ENCODE results near the gene SNRK.

The SNRK gene

DNA sequence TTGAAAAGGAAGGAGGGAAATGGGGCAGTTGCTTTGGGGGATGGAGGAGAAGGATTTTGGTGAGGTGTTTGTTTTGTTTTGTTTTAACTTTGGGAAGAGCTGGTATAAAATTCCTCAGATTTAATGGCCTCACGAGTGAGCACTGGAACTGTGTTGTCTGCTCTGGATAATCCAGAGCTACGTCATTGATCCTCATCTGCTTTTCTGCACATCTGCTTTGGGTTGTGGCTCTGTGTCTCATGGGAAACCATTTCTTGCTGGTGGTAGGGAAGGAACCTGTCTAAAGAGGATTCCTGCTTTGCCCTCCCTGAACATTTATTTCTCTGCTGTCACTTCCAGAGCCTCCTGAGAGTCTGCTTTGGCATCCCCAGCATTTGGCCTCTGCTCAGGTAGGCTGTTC, 3.1 kb downstream of the SNRK start:
- Histone ChIP-seq H4K91ac (ENCODE audit: low read length) (no peak overlapping the region), H2BK15ac (ENCODE audit: low read depth, poor library complexity, severe bottlenecking) (no peak overlapping the region), H3K4me1 (ENCODE audit: control insufficient read depth, insufficient read depth, low read depth, low read length) (peaks cover 10% of the 10 kb centered on the region), H2AFZ (ENCODE audit: low read depth, low read length) (no peak overlapping the region), H4K8ac (ENCODE audit: low read length) (no peak overlapping the region), H2BK5ac (ENCODE audit: low read depth, low read length, poor library complexity, severe bottlenecking) (no peak overlapping the region), H2AK5ac (ENCODE audit: low read length, severe bottlenecking) (peak overlapping the region; percentile 77), H2BK12ac (ENCODE audit: low read length in 2 of 2) (peak overlapping the region in 1 of 2 experiments; percentile 52), H2BK120ac (ENCODE audit: low read depth, low read length) (no peak overlapping the region), H3K9ac (ENCODE audit: low read length) (peak overlapping the region; percentile 83), H3K36me3 (ENCODE audit: control insufficient read depth in 1 of 2, insufficient read depth in 2 of 2, low read depth in 1 of 2, low read length in 2 of 2) (peaks cover 0 to 8% of the 10 kb centered on the region in 2 experiments), H3K23ac (ENCODE audit: low read length in 2 of 2) (no peak overlapping the region), H3K18ac (ENCODE audit: low read depth in 1 of 2, low read length in 2 of 2) (peak overlapping the region in 1 of 2 experiments; percentile 34), H3K4me3 (ENCODE audit: insufficient read depth in 1 of 2, low read depth in 1 of 2, low read length in 2 of 2) (peak overlapping the region in 1 of 2 experiments; percentile 83), H3K27ac (ENCODE audit: low read length, poor library complexity, severe bottlenecking) (no peak overlapping the region), H3K79me1 (replicated peaks; ENCODE audit: low read length, poor library complexity, severe bottlenecking) (peaks cover 5% of the 10 kb centered on the region), H3K9me3 (ENCODE audit: control insufficient read depth, low read length) (no peaks in the 10 kb centered on the region), H3K27me3 (ENCODE audit: control insufficient read depth in 1 of 2, insufficient read depth in 1 of 2, low read length in 2 of 2) (peaks cover 0 to 2% of the 10 kb centered on the region in 2 experiments), H3K14ac (ENCODE audit: low read length in 2 of 2) (no peak overlapping the region), H3K4ac (ENCODE audit: low read depth in 1 of 2, low read length in 2 of 2) (peak overlapping the region in 1 of 2 experiments; percentile 32), H3K4me2 (ENCODE audit: low read length, poor library complexity, severe bottlenecking) (no peak overlapping the region)
- DNase-seq: no peak
- 86% methylated on average over 2 of the region's 2 CpGs for WGBS

DNA sequence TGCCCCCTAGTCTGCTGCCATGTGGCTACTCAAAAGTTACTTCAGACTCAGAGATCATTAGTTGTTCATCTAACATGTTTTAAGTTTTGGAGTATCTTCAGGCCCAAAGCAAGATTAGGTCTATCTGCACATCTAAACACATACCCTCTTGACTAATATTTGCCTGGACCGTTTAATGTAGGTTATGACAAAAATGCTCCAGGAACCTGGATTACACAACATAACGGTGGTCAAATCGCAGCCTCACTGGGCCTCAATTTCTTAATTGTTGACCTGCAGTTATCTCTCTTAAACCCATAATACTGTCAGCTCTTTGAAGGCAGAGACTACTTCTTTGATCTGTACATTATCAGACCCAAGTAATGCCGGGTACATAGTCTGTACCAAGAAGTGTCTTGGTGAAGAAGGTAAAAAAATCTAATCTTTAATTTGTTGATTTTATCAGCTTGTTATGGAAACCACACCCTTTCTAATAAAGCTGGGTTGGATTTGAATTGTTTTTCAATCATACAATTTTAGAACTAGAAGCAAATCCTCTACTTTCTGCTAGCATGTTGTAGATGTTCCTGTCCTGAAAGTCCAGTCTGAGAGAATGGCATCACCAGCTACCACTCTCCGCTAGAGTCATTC, 3.6 kb downstream of the SNRK start:
- Histone ChIP-seq H3K4me2 (ENCODE audit: low read length, poor library complexity, severe bottlenecking) (no peak overlapping the region), H2BK15ac (ENCODE audit: low read depth, poor library complexity, severe bottlenecking) (no peak overlapping the region), H4K8ac (ENCODE audit: low read length) (no peak overlapping the region), H3K27me3 (ENCODE audit: control insufficient read depth in 1 of 2, insufficient read depth in 1 of 2, low read length in 2 of 2) (peaks cover 0 to 2% of the 10 kb centered on the region in 2 experiments), H3K4me1 (ENCODE audit: control insufficient read depth, insufficient read depth, low read depth, low read length) (peaks cover 10% of the 10 kb centered on the region), H2AFZ (ENCODE audit: low read depth, low read length) (no peak overlapping the region), H2BK120ac (ENCODE audit: low read depth, low read length) (no peak overlapping the region), H3K23ac (ENCODE audit: low read length in 2 of 2) (no peak overlapping the region), H3K9me3 (ENCODE audit: control insufficient read depth, low read length) (no peaks in the 10 kb centered on the region), H3K9ac (ENCODE audit: low read length) (peak overlapping the region; percentile 83), H3K36me3 (ENCODE audit: control insufficient read depth in 1 of 2, insufficient read depth in 2 of 2, low read depth in 1 of 2, low read length in 2 of 2) (peaks cover 0 to 8% of the 10 kb centered on the region in 2 experiments), H2AK5ac (ENCODE audit: low read length, severe bottlenecking) (no peak overlapping the region), H2BK12ac (ENCODE audit: low read length in 2 of 2) (peak overlapping the region in 1 of 2 experiments; percentile 54), H3K27ac (ENCODE audit: low read length, poor library complexity, severe bottlenecking) (no peak overlapping the region), H2BK5ac (ENCODE audit: low read depth, low read length, poor library complexity, severe bottlenecking) (no peak overlapping the region), H3K79me1 (replicated peaks; ENCODE audit: low read length, poor library complexity, severe bottlenecking) (peaks cover 5% of the 10 kb centered on the region), H3K4ac (ENCODE audit: low read depth in 1 of 2, low read length in 2 of 2) (peak overlapping the region in 1 of 2 experiments; percentile 32), H3K14ac (ENCODE audit: low read length in 2 of 2) (no peak overlapping the region), H4K91ac (ENCODE audit: low read length) (no peak overlapping the region), H3K4me3 (ENCODE audit: insufficient read depth in 1 of 2, low read depth in 1 of 2, low read length in 2 of 2) (peak overlapping the region in 1 of 2 experiments; percentile 83), H3K18ac (ENCODE audit: low read depth in 1 of 2, low read length in 2 of 2) (no peak overlapping the region)
- no peak for DNase-seq
- 93% methylated on average over 4 of the region's 5 CpGs for WGBS

DNA sequence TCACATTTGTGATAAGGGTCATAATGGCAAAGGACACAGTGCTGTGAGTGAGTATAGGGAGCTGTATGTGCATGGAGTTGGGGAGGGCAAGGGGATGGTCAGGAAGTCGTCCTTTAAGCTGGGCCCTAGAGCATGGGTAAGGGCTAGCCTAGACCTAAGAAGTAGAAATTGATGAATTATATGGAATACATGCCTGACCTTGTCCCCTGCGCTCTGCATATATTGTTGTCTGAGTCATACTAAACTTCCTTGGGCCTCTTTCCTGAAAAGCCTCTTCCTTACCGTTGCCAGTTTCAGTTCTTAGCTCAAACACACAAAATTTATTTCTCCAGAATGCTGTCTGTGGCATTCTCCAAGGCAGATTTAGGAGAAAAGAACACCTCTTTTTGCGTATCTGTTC, 4.6 kb downstream of the SNRK start:
- H2BK15ac ChIP-seq (ENCODE audit: low read depth, poor library complexity, severe bottlenecking): no peak overlapping the region
- peaks cover 8% of the 10 kb centered on the region for H3K4me1 ChIP-seq (ENCODE audit: control insufficient read depth, insufficient read depth, low read depth, low read length)
- H3K27me3 ChIP-seq (ENCODE audit: control insufficient read depth in 1 of 2, insufficient read depth in 1 of 2, low read length in 2 of 2): no peaks in the 10 kb centered on the region
- H3K9ac ChIP-seq (ENCODE audit: low read length): no peak overlapping the region
- H3K14ac ChIP-seq (ENCODE audit: low read length in 2 of 2): no peak overlapping the region
- H3K36me3 ChIP-seq (ENCODE audit: control insufficient read depth in 1 of 2, insufficient read depth in 2 of 2, low read depth in 1 of 2, low read length in 2 of 2): peaks cover 0 to 8% of the 10 kb centered on the region in 2 experiments
- no peak overlapping the region for H4K8ac ChIP-seq (ENCODE audit: low read length)
- H3K4me3 ChIP-seq (ENCODE audit: insufficient read depth in 1 of 2, low read depth in 1 of 2, low read length in 2 of 2): peak overlapping the region in 1 of 2 experiments; percentile 45
- WGBS: 24% methylated on average over 4 of the region's 4 CpGs
- H3K4ac ChIP-seq (ENCODE audit: low read depth in 1 of 2, low read length in 2 of 2): peak overlapping the region in 1 of 2 experiments; percentile 35
- H2AFZ ChIP-seq (ENCODE audit: low read depth, low read length): no peak overlapping the region
- H4K91ac ChIP-seq (ENCODE audit: low read length): no peak overlapping the region
- H2BK5ac ChIP-seq (ENCODE audit: low read depth, low read length, poor library complexity, severe bottlenecking): no peak overlapping the region
- peaks cover 5% of the 10 kb centered on the region for H3K79me1 ChIP-seq (replicated peaks; ENCODE audit: low read length, poor library complexity, severe bottlenecking)
- H3K9me3 ChIP-seq (ENCODE audit: control insufficient read depth, low read length): no peaks in the 10 kb centered on the region
- no peak overlapping the region for H3K4me2 ChIP-seq (ENCODE audit: low read length, poor library complexity, severe bottlenecking)
- no peak overlapping the region for H2AK5ac ChIP-seq (ENCODE audit: low read length, severe bottlenecking)
- peak overlapping the region; percentile 7 for H3K27ac ChIP-seq (ENCODE audit: low read length, poor library complexity, severe bottlenecking)
- peak; percentile 59 for DNase-seq
- H2BK12ac ChIP-seq (ENCODE audit: low read length in 2 of 2): no peak overlapping the region
- H3K23ac ChIP-seq (ENCODE audit: low read length in 2 of 2): no peak overlapping the region
- no peak overlapping the region for H2BK120ac ChIP-seq (ENCODE audit: low read depth, low read length)
- peak overlapping the region in 1 of 2 experiments; percentile 83 for H3K18ac ChIP-seq (ENCODE audit: low read depth in 1 of 2, low read length in 2 of 2)

DNA sequence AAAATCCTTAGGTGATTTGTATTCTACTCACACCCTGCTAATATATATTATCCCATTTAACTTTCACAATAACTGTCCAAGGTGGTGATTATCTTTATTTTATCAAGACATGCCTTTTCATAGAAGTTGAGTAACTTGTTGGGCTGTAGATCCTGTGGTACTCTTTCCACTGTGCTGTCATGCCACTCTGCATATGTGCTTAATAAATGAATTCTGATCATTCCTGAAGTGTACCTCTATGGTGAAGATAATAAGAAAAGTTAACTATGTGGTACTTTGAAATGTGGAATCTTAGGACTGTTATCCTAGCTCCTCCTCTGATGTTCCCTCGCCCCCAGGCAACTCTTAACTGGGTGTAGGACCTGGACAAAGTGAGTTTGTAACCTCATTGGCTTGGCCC, 5.2 kb downstream of the SNRK start:
- H3K9me3 ChIP-seq (ENCODE audit: control insufficient read depth, low read length): no peaks in the 10 kb centered on the region
- no peak overlapping the region for H3K4me2 ChIP-seq (ENCODE audit: low read length, poor library complexity, severe bottlenecking)
- 100% methylated on average over 1 of the region's 1 CpG for WGBS
- no peaks in the 10 kb centered on the region for H3K27me3 ChIP-seq (ENCODE audit: control insufficient read depth in 1 of 2, insufficient read depth in 1 of 2, low read length in 2 of 2)
- no peak overlapping the region for H4K91ac ChIP-seq (ENCODE audit: low read length)
- H3K4me1 ChIP-seq (ENCODE audit: control insufficient read depth, insufficient read depth, low read depth, low read length): peaks cover 8% of the 10 kb centered on the region
- H3K4ac ChIP-seq (ENCODE audit: low read depth in 1 of 2, low read length in 2 of 2): no peak overlapping the region
- no peak overlapping the region for H2BK120ac ChIP-seq (ENCODE audit: low read depth, low read length)
- no peak overlapping the region for H4K8ac ChIP-seq (ENCODE audit: low read length)
- peaks cover 8% of the 10 kb centered on the region for H3K79me1 ChIP-seq (replicated peaks; ENCODE audit: low read length, poor library complexity, severe bottlenecking)
- H3K36me3 ChIP-seq (ENCODE audit: control insufficient read depth in 1 of 2, insufficient read depth in 2 of 2, low read depth in 1 of 2, low read length in 2 of 2): peaks cover 0 to 8% of the 10 kb centered on the region in 2 experiments
- H2BK12ac ChIP-seq (ENCODE audit: low read length in 2 of 2): no peak overlapping the region
- no peak overlapping the region for H3K9ac ChIP-seq (ENCODE audit: low read length)
- no peak overlapping the region for H2BK5ac ChIP-seq (ENCODE audit: low read depth, low read length, poor library complexity, severe bottlenecking)
- no peak overlapping the region for H3K27ac ChIP-seq (ENCODE audit: low read length, poor library complexity, severe bottlenecking)
- H3K4me3 ChIP-seq (ENCODE audit: insufficient read depth in 1 of 2, low read depth in 1 of 2, low read length in 2 of 2): no peak overlapping the region
- peak; percentile 8 for DNase-seq
- no peak overlapping the region for H2AK5ac ChIP-seq (ENCODE audit: low read length, severe bottlenecking)
- H2AFZ ChIP-seq (ENCODE audit: low read depth, low read length): no peak overlapping the region
- no peak overlapping the region for H3K14ac ChIP-seq (ENCODE audit: low read length in 2 of 2)
- H3K23ac ChIP-seq (ENCODE audit: low read length in 2 of 2): no peak overlapping the region
- no peak overlapping the region for H3K18ac ChIP-seq (ENCODE audit: low read depth in 1 of 2, low read length in 2 of 2)
- H2BK15ac ChIP-seq (ENCODE audit: low read depth, poor library complexity, severe bottlenecking): no peak overlapping the region

Data from mesenchymal stem cell (in vitro differentiated cells and primary cell).